Measurements from ENCODE around the gene ALPK3.

DNA sequence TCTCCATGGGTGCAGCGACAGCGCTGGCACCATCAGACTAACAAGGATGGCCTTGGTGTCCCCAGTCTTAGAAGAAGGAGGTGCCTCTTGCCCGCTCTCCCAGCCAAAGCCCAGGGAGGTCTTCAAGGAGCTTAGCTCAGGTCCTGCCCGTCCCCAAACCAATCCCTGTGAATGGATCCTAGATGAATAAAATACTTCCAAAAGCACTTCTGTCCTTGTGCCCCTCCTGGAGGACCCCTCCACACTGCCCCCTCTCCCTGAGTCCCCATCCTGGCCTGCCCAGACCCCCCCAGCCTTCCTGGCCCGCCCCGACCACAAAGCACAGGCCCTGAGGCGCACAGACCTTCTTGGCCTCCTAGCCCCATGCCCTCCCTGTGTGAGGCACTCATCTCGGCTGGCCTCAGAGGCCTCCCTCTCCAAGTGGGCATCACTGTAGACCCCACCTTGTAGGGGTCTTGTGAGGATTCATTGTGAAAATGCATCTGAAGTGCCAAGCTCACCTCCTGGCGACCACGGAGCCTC is 75.7 kb downstream of the ALPK3 start:
- TF ChIP-seq, protein P1, sequence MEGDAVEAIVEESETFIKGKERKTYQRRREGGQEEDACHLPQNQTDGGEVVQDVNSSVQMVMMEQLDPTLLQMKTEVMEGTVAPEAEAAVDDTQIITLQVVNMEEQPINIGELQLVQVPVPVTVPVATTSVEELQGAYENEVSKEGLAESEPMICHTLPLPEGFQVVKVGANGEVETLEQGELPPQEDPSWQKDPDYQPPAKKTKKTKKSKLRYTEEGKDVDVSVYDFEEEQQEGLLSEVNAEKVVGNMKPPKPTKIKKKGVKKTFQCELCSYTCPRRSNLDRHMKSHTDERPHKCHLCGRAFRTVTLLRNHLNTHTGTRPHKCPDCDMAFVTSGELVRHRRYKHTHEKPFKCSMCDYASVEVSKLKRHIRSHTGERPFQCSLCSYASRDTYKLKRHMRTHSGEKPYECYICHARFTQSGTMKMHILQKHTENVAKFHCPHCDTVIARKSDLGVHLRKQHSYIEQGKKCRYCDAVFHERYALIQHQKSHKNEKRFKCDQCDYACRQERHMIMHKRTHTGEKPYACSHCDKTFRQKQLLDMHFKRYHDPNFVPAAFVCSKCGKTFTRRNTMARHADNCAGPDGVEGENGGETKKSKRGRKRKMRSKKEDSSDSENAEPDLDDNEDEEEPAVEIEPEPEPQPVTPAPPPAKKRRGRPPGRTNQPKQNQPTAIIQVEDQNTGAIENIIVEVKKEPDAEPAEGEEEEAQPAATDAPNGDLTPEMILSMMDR (IDR thresholded peaks at IDR 0.05; ENCODE audit: extremely low read depth in 1 of 2, insufficient read depth in 1 of 2, low read depth in 1 of 2, low read length in 2 of 2) = no peak
- no peak for TF ChIP-seq POLR2A (IDR thresholded peaks at IDR 0.05; ENCODE audit: low read depth, low read length)

Data from endothelial cell of umbilical vein (primary cell).